Dendritic cell treated with granulocyte-macrophage colony-stimulating factor and Interleukin-4, amounts not matched to agents 40 ng/mL and 50 ng/mL, for 4 days (primary cell): ENCODE data around the gene NKRF.

ENCODE experiments used
- H3K27ac Mint-ChIP-seq: one replicate; pipeline ENCODE4 v1.8.0; 2022; ENCODE audit warnings: mild to moderate bottlenecking, mixed read lengths
- H3K27me3 Mint-ChIP-seq: one replicate; pipeline ENCODE4 v1.8.0; 2022; ENCODE audit warnings: mild to moderate bottlenecking, mixed read lengths
- H3K36me3 Mint-ChIP-seq: one replicate; pipeline ENCODE4 v1.8.0; 2022; ENCODE audit warnings: low read depth, mixed read lengths
- H3K4me1 Mint-ChIP-seq: one replicate; pipeline ENCODE4 v1.8.0; 2022; ENCODE audit warnings: low read depth, mixed read lengths
- H3K4me3 Mint-ChIP-seq: one replicate; pipeline ENCODE4 v1.8.0; 2022; ENCODE audit warnings: mild to moderate bottlenecking, moderate library complexity, mixed read lengths
- H3K9me3 Mint-ChIP-seq: one replicate; pipeline ENCODE4 v1.8.0; 2022; ENCODE audit warnings: mixed read lengths
- intact Hi-C: fragments of 100-400 bp; cut with micrococcal nuclease; formaldehyde crosslinking; loops from one replicate; pipeline ENCODE4 v1.15.0; 2022

The NKRF gene

GRCh38 chrX:119583431-119584059 lies 22.7 kb downstream of the NKRF start:
- Mint-ChIP-seq H3K4me3 (no peak overlapping the region), H3K4me1 (no peaks in the 10 kb centered on the region), H3K27me3 (no peaks in the 10 kb centered on the region), H3K9me3 (no peaks in the 10 kb centered on the region), H3K27ac (no peak overlapping the region), H3K36me3 (peaks cover 12% of the 10 kb centered on the region)
- intact Hi-C loops, result no loop called here

- Mint-ChIP-seq H3K4me3 (no peak overlapping the region), H3K27ac (no peak overlapping the region), H3K4me1 (no peaks in the 10 kb centered on the region), H3K27me3 (no peaks in the 10 kb centered on the region), H3K36me3 (peaks cover 13% of the 10 kb centered on the region), H3K9me3 (no peaks in the 10 kb centered on the region)
- intact Hi-C loops, result loop anchor here (10.0 kb wide), 1 partner anchor 55 kb away; no protein-coding TSS in a partner anchor
These were observed 26.8 kb downstream of the NKRF start for GRCh38 chrX:119579414-119579813.

- Mint-ChIP-seq H3K36me3 (peaks cover 15% of the 10 kb centered on the region), H3K9me3 (no peaks in the 10 kb centered on the region), H3K4me1 (peaks cover 10% of the 10 kb centered on the region), H3K27me3 (no peaks in the 10 kb centered on the region), H3K27ac (peak within 1 kb of the TSS; percentile 98), H3K4me3 (peak within 1 kb of the TSS; percentile 95)
- intact Hi-C loops, result loop anchor here (1.0 to 10.0 kb wide), 2 partner anchors 8 to 50 kb away; no protein-coding TSS in a partner anchor
These were observed 31.6 kb downstream of the NKRF start, which contains the start of gene UBE2A for GRCh38 chrX:119574394-119575266. Gene UBE2A, plus strand, starts transcription at chrX:119574563. Its CDS starts 149 bp downstream, at chrX:119574712.

DNA sequence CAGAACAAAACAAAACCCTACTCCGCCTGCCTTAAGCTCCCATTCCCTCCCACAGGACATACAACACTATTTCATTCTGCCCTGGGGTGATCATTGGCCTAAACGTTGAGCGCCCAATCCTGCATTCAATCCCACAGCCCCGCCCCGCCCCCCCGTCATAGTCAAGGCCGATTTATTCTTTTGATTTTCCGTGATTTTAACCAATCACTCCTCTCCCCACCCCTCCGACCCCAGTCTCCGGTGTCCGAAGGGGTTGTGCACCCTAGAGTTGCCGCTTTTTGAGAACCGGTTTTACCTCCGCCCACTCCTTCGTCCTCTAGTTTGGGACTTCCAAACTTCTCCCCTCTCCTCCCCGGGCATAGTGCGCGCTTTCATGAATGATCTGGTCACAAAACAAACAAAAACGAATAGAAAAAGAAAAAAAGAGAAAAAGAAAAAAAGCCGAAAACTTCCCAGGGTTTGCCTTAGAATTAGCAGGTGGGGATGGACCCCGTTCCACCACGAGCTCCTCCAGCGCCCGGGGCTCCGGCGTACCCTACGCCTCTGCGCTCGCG lies 32.3 kb downstream of the NKRF start:
- intact Hi-C loops, result loop anchor here (1.0 to 10.0 kb wide), 2 partner anchors 8 to 49 kb away; no protein-coding TSS in a partner anchor
- peak overlapping the region; percentile 98 for H3K27ac Mint-ChIP-seq
- no peaks in the 10 kb centered on the region for H3K9me3 Mint-ChIP-seq
- H3K27me3 Mint-ChIP-seq, result no peaks in the 10 kb centered on the region
- H3K4me1 Mint-ChIP-seq, result peaks cover 10% of the 10 kb centered on the region
- H3K36me3 Mint-ChIP-seq, result peaks cover 15% of the 10 kb centered on the region
- peak overlapping the region; percentile 95 for H3K4me3 Mint-ChIP-seq

DNA sequence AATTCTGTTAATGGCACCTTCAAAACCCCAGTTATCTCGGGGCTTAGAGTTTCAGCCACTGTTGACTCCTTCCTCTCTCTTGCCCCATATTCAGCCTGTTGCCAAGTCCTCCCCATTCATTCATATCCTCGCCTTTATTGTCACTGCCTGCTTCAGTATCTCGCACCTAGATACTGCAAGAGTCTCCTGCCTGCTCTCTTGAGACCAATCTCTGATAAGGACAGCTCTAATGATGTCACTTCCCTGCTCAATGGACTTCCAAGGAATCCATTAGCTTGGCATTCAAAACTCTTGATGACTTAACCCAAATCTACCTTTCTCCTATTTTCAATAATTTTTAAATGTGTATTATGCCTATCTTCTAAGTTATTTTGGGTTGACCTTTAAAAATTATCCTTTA lies 33.0 kb downstream of the NKRF start:
- H3K27ac Mint-ChIP-seq, result peak overlapping the region; percentile 98
- peaks cover 15% of the 10 kb centered on the region for H3K36me3 Mint-ChIP-seq
- intact Hi-C loops, result loop anchor here (10.0 kb wide), 1 partner anchor 48 kb away; no protein-coding TSS in a partner anchor
- H3K9me3 Mint-ChIP-seq, result no peaks in the 10 kb centered on the region
- peaks cover 10% of the 10 kb centered on the region for H3K4me1 Mint-ChIP-seq
- H3K27me3 Mint-ChIP-seq, result no peaks in the 10 kb centered on the region
- peak overlapping the region; percentile 95 for H3K4me3 Mint-ChIP-seq

- intact Hi-C loops, result loop anchor here (10.0 kb wide), 1 partner anchor 46 kb away; no protein-coding TSS in a partner anchor
- Mint-ChIP-seq H3K4me3 (no peak overlapping the region), H3K36me3 (peaks cover 15% of the 10 kb centered on the region), H3K27me3 (no peaks in the 10 kb centered on the region), H3K4me1 (peaks cover 10% of the 10 kb centered on the region), H3K27ac (no peak overlapping the region), H3K9me3 (no peaks in the 10 kb centered on the region)
These were observed 35.8 kb downstream of the NKRF start for GRCh38 chrX:119570351-119570835.

DNA sequence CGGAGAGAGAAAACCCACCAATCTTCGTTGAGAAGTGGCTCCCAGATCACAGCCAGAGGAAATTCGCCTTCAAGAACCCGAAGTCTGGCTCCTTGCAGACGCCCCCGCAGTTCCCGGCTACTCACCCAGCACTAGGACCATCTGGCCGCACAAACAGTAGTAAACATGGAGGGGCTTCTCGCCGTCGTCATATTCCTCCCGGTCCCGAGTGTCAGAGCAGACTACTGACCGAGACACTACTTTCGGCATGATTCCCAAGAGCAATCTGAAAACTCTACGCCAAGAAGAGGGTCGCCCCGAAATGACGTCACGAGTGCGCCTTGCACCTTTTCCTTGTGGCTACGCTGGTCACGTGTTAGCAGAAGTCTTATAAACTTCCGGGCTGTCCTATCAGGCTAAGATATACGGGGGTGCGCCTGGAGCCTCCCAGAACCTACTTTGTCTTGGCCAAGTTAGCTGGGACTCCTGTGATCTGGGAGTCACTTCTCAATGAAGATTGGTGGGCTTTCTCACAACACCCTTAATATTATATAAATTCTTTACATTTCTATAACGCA lies 41.0 kb downstream of the NKRF start, which contains the start of gene STEEP1:
STEEP1 (minus strand) TSS at position 303 of the 557 bp plus-strand sequence; CDS start at position 249, 54 bp downstream.
- Mint-ChIP-seq H3K27ac (peak within 1 kb of the TSS; percentile 88), H3K27me3 (no peaks in the 10 kb centered on the region), H3K9me3 (no peaks in the 10 kb centered on the region), H3K4me1 (peaks cover 19% of the 10 kb centered on the region), H3K36me3 (peaks cover 29% of the 10 kb centered on the region), H3K4me3 (peak within 1 kb of the TSS; percentile 88)
- intact Hi-C loops, result no loop called here

- H3K36me3 Mint-ChIP-seq, result peaks cover 23% of the 10 kb centered on the region
These were observed 53.7 kb downstream of the NKRF start for GRCh38 chrX:119552508-119552907.

GRCh38 chrX:119549327-119550016 lies 56.8 kb downstream of the NKRF start:
- intact Hi-C loops, result no loop called here
- peaks cover 10% of the 10 kb centered on the region for H3K4me1 Mint-ChIP-seq
- H3K9me3 Mint-ChIP-seq, result no peaks in the 10 kb centered on the region
- H3K36me3 Mint-ChIP-seq, result no peaks in the 10 kb centered on the region
- no peak overlapping the region for H3K27ac Mint-ChIP-seq
- H3K4me3 Mint-ChIP-seq, result no peak overlapping the region
- no peaks in the 10 kb centered on the region for H3K27me3 Mint-ChIP-seq

More at GRCh38 chrX:119552508-119552907, 53.7 kb downstream of the NKRF start:
- no peaks in the 10 kb centered on the region for H3K27me3 Mint-ChIP-seq
- peaks cover 5% of the 10 kb centered on the region for H3K4me1 Mint-ChIP-seq
- H3K4me3 Mint-ChIP-seq, result no peak overlapping the region
- no peaks in the 10 kb centered on the region for H3K9me3 Mint-ChIP-seq
- intact Hi-C loops, result no loop called here
- H3K27ac Mint-ChIP-seq, result no peak overlapping the region

GRCh38 chrX:119541188-119541587 lies 65.0 kb downstream of the NKRF start:
- H3K36me3 Mint-ChIP-seq, result peaks cover 43% of the 10 kb centered on the region
- H3K27me3 Mint-ChIP-seq, result no peaks in the 10 kb centered on the region
- no peaks in the 10 kb centered on the region for H3K9me3 Mint-ChIP-seq
- no peak overlapping the region for H3K27ac Mint-ChIP-seq
- H3K4me1 Mint-ChIP-seq, result peaks cover 5% of the 10 kb centered on the region
- no peak overlapping the region for H3K4me3 Mint-ChIP-seq
- intact Hi-C loops, result no loop called here

- Mint-ChIP-seq H3K27ac (no peak overlapping the region), H3K4me1 (peaks cover 5% of the 10 kb centered on the region), H3K36me3 (peaks cover 52% of the 10 kb centered on the region), H3K9me3 (no peaks in the 10 kb centered on the region), H3K4me3 (no peak overlapping the region), H3K27me3 (no peaks in the 10 kb centered on the region)
- intact Hi-C loops, result no loop called here
These were observed 66.4 kb downstream of the NKRF start for GRCh38 chrX:119539872-119540271.
